AG09319 (cell line): ENCODE data around the gene IFNA5.

Experiments used
- DNase-seq: peaks from one replicate; pipeline ENCODE4 v3.0.0-alpha.2; 2010; ENCODE audit warnings: low read depth; ENCODE audit errors: extremely low read depth
- CTCF ChIP-seq: IDR thresholded peaks from 2 replicates; pipeline ENCODE4 v1.5.1; 2011; ENCODE audit warnings: low read depth, mild to moderate bottlenecking, inconsistent platforms, low read length, moderate library complexity

The IFNA5 gene

GRCh38 chr9:21289848-21290247 is 15.3 kb downstream of the IFNA5 start:
- no peak for DNase-seq
- no peak for TF ChIP-seq CTCF

GRCh38 chr9:21287280-21287679 is 17.8 kb downstream of the IFNA5 start:
- TF ChIP-seq CTCF: no peak
- no peak for DNase-seq

GRCh38 chr9:21286659-21287058 is 18.5 kb downstream of the IFNA5 start:
- no peak for TF ChIP-seq CTCF
- no peak for DNase-seq

GRCh38 chr9:21286099-21286498 is 19.0 kb downstream of the IFNA5 start:
- no peak for DNase-seq
- no peak for TF ChIP-seq CTCF

GRCh38 chr9:21281275-21281674 is 23.8 kb downstream of the IFNA5 start:
- DNase-seq: no peak

GRCh38 chr9:21268347-21268657 is 36.8 kb downstream of the IFNA5 start:
- TF ChIP-seq CTCF: no peak
- no peak for DNase-seq

More at GRCh38 chr9:21281275-21281674, 23.8 kb downstream of the IFNA5 start:
- TF ChIP-seq CTCF: no peak

GRCh38 chr9:21267485-21268346 is 37.4 kb downstream of the IFNA5 start:
- no peak for DNase-seq
- TF ChIP-seq CTCF: no peak
